Measurements from ENCODE around the gene RSAD2. TPM values are rescaled to one million over a fixed set of nuclear protein-coding genes. Genes with fewer than 3 reads are reported as not detected.

RSAD2 gene
- total RNA-seq = 25.7 TPM
- long read RNA-seq, transcript RSAD2-201 (6 exons, 3,519 nt) = major isoform, 76 of 86 reads
- long read RNA-seq, partial matches to known transcripts = 1 of 86 reads
- long read RNA-seq, other reads (novel, unspliced or antisense) = 9 of 86 reads

- no peaks in the 10 kb centered on the region for H3K9me3 ChIP-seq
- intact Hi-C loops (cut with DNase I) = no loop called here
- ATAC-seq (peak; percentile 88), DNase-seq (no peak)
- TF ChIP-seq, protein P1, sequence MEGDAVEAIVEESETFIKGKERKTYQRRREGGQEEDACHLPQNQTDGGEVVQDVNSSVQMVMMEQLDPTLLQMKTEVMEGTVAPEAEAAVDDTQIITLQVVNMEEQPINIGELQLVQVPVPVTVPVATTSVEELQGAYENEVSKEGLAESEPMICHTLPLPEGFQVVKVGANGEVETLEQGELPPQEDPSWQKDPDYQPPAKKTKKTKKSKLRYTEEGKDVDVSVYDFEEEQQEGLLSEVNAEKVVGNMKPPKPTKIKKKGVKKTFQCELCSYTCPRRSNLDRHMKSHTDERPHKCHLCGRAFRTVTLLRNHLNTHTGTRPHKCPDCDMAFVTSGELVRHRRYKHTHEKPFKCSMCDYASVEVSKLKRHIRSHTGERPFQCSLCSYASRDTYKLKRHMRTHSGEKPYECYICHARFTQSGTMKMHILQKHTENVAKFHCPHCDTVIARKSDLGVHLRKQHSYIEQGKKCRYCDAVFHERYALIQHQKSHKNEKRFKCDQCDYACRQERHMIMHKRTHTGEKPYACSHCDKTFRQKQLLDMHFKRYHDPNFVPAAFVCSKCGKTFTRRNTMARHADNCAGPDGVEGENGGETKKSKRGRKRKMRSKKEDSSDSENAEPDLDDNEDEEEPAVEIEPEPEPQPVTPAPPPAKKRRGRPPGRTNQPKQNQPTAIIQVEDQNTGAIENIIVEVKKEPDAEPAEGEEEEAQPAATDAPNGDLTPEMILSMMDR (IDR thresholded peaks at IDR 0.05) = peak; percentile 7
- peak within 1 kb of the TSS; percentile 69 for H3K27ac ChIP-seq
- H3K4me1 ChIP-seq = peaks cover 15% of the 10 kb centered on the region
- H3K36me3 ChIP-seq = no peaks in the 10 kb centered on the region
- peak within 1 kb of the TSS; percentile 57 for H3K4me3 ChIP-seq
- no peaks in the 10 kb centered on the region for H3K27me3 ChIP-seq
Measured at GRCh38 chr2:6877402-6878304, at the start of gene RSAD2. Gene RSAD2 (plus strand): TSS chr2:6877777. CDS start chr2:6877801, 24 bp downstream.

DNA sequence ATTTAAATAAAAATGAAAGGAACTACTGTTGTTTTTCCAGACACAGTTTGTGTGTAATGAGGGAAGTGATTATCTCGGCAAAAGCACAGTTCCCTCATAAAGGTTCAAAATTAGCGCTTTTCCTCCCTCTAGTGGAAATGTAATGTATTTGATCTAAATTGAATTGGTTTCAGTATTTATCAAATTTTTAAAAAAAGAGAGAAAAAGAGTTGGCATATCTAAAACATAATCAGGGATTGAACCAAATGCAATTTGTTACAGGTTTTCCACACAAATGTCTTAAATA is 49.3 kb upstream of the RSAD2 start:
- ATAC-seq (peak; percentile 63), DNase-seq (no peak)
- Histone ChIP-seq H3K36me3 (no peaks in the 10 kb centered on the region), H3K27me3 (no peaks in the 10 kb centered on the region), H3K4me1 (peaks cover 11% of the 10 kb centered on the region), H3K9me3 (no peaks in the 10 kb centered on the region), H3K27ac (peak overlapping the region; percentile 27), H3K4me3 (no peak overlapping the region)
- TF ChIP-seq, protein P1 (IDR thresholded peaks at IDR 0.05) = peak; percentile 59
- intact Hi-C loops (cut with DNase I) = no loop called here

GRCh38 chr2:6831229-6831628 is 46.3 kb upstream of the RSAD2 start:
- ATAC-seq (no peak), DNase-seq (no peak)
- Histone ChIP-seq H3K27ac (no peak overlapping the region), H3K36me3 (no peaks in the 10 kb centered on the region), H3K9me3 (no peaks in the 10 kb centered on the region), H3K27me3 (no peaks in the 10 kb centered on the region), H3K4me3 (no peak overlapping the region), H3K4me1 (peaks cover 11% of the 10 kb centered on the region)
- intact Hi-C loops (cut with DNase I) = no loop called here
- TF ChIP-seq, protein P1 (IDR thresholded peaks at IDR 0.05) = no peak

DNA sequence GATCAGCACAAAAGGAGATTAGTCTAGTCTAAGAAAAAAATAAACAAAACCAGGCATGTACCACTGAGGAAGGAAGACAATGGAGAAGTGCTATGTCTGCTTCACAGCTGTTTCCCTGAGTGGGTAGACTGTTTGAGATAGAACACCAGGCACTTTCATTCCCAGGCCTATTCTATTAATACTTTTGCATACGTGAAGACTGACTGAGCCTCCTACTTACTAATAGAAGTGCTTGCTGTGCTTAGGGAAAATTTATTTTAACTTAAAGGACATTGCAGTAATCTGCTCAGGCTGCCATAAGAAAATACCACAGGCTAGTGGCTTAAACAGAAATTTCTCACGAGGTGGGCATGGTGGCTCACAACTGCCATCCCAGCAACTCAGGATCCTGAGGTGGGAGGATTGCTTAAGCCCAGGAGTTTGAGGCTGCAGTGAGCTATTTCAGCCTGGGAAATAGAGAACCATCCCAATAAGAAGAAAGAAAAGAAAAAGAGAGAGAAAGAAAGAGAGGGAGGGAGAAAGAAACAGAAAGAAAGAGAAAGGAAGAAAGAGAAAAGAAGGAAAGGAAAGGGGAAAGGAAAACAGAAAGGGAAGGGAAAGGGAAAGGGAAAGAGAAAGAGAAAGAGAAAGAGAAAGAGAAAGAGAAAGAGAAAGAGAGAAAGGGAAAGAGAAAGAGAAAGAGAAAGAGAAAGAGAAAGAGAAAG is 44.8 kb upstream of the RSAD2 start:
- no peaks in the 10 kb centered on the region for H3K27me3 ChIP-seq
- peaks cover 3% of the 10 kb centered on the region for H3K4me1 ChIP-seq
- ATAC-seq (no peak), DNase-seq (no peak)
- no peak overlapping the region for H3K27ac ChIP-seq
- H3K36me3 ChIP-seq = no peaks in the 10 kb centered on the region
- H3K9me3 ChIP-seq = no peaks in the 10 kb centered on the region
- H3K4me3 ChIP-seq = no peak overlapping the region
- intact Hi-C loops (cut with DNase I) = no loop called here
- TF ChIP-seq, protein P1 (IDR thresholded peaks at IDR 0.05) = no peak

DNA sequence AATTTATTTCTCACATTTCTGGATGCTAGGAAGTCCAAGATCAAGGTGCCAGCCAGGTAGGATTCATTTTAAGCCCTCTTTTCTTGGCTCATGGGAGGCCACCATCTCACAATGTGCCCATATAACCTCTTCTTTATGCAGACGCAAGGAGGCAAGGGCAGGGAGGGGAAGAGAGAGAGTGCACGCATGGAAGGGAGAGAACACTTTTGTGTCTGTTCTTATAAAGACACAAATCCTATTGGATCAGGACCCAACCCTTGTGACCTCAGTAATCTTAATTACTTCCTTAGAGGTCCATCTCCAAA is 44.3 kb upstream of the RSAD2 start:
- no peak for ATAC-seq
- Histone ChIP-seq H3K27me3 (no peaks in the 10 kb centered on the region), H3K36me3 (no peaks in the 10 kb centered on the region), H3K4me3 (no peak overlapping the region), H3K27ac (no peak overlapping the region), H3K9me3 (no peaks in the 10 kb centered on the region), H3K4me1 (no peaks in the 10 kb centered on the region)
- TF ChIP-seq, protein P1 (IDR thresholded peaks at IDR 0.05) = no peak
- no peak for DNase-seq
- intact Hi-C loops (cut with DNase I) = no loop called here

Data from upper lobe of right lung (tissue), 1 donor.